Dendritic cell treated with granulocyte-macrophage colony-stimulating factor and Interleukin-4, amounts not matched to agents 40 ng/mL and 50 ng/mL, for 4 days (primary cell): ENCODE data around the gene PIGO.

Experiments
- H3K27ac Mint-ChIP-seq: one replicate; pipeline ENCODE4 v1.8.0; 2022; ENCODE audit warnings: mild to moderate bottlenecking, mixed read lengths
- H3K27me3 Mint-ChIP-seq: one replicate; pipeline ENCODE4 v1.8.0; 2022; ENCODE audit warnings: mild to moderate bottlenecking, mixed read lengths
- H3K36me3 Mint-ChIP-seq: one replicate; pipeline ENCODE4 v1.8.0; 2022; ENCODE audit warnings: low read depth, mixed read lengths
- H3K4me1 Mint-ChIP-seq: one replicate; pipeline ENCODE4 v1.8.0; 2022; ENCODE audit warnings: low read depth, mixed read lengths
- H3K4me3 Mint-ChIP-seq: one replicate; pipeline ENCODE4 v1.8.0; 2022; ENCODE audit warnings: mild to moderate bottlenecking, moderate library complexity, mixed read lengths
- H3K9me3 Mint-ChIP-seq: one replicate; pipeline ENCODE4 v1.8.0; 2022; ENCODE audit warnings: mixed read lengths
- intact Hi-C: fragments of 100-400 bp; cut with micrococcal nuclease; formaldehyde crosslinking; loops from one replicate; pipeline ENCODE4 v1.15.0; 2022

PIGO gene

GRCh38 chr9:35097573-35097972, 1.2 kb upstream of the PIGO start:
- H3K4me1 Mint-ChIP-seq = peaks cover 46% of the 10 kb centered on the region
- no peaks in the 10 kb centered on the region for H3K27me3 Mint-ChIP-seq
- no peak overlapping the region for H3K4me3 Mint-ChIP-seq
- intact Hi-C loops = loop anchor here (2.0 kb wide), 1 partner anchor 17 kb away; no protein-coding TSS in a partner anchor
- H3K36me3 Mint-ChIP-seq = peaks cover 60% of the 10 kb centered on the region
- peak overlapping the region; percentile 17 for H3K27ac Mint-ChIP-seq
- no peaks in the 10 kb centered on the region for H3K9me3 Mint-ChIP-seq

- intact Hi-C loops = no loop called here
- H3K27me3 Mint-ChIP-seq = no peaks in the 10 kb centered on the region
- H3K36me3 Mint-ChIP-seq = peaks cover 82% of the 10 kb centered on the region
- H3K27ac Mint-ChIP-seq = no peak overlapping the region
- H3K9me3 Mint-ChIP-seq = no peaks in the 10 kb centered on the region
- peaks cover 23% of the 10 kb centered on the region for H3K4me1 Mint-ChIP-seq
- H3K4me3 Mint-ChIP-seq = no peak overlapping the region
Observed at GRCh38 chr9:35091536-35091935, 4.9 kb downstream of the PIGO start.

DNA sequence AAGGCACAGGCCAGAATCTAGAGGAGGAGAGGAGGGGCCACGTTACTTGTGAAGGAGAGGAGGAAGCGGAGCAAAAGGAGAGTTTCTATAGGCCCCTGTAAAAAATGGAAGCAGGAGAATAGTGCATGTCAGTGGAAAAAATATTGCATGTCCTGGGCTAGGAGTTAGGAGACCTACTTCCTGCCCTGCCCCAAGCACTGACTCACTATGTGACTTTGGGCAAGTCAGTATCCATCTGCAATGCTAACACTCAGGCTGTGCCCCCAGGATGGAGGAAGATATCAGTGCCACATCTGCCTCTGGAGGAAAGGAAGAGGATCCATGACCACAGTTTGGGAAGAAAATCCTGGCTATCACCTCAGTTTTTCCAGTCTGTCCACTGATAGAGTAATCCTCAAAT, 7.0 kb downstream of the PIGO start:
- no peaks in the 10 kb centered on the region for H3K27me3 Mint-ChIP-seq
- peaks cover 83% of the 10 kb centered on the region for H3K36me3 Mint-ChIP-seq
- H3K4me1 Mint-ChIP-seq = peaks cover 8% of the 10 kb centered on the region
- no peaks in the 10 kb centered on the region for H3K9me3 Mint-ChIP-seq
- no peak overlapping the region for H3K27ac Mint-ChIP-seq
- intact Hi-C loops = no loop called here
- H3K4me3 Mint-ChIP-seq = no peak overlapping the region

- H3K4me1 Mint-ChIP-seq = no peaks in the 10 kb centered on the region
- no peak overlapping the region for H3K4me3 Mint-ChIP-seq
- intact Hi-C loops = no loop called here
- H3K36me3 Mint-ChIP-seq = peaks cover 40% of the 10 kb centered on the region
- H3K9me3 Mint-ChIP-seq = no peaks in the 10 kb centered on the region
- no peak overlapping the region for H3K27ac Mint-ChIP-seq
- no peaks in the 10 kb centered on the region for H3K27me3 Mint-ChIP-seq
Observed at GRCh38 chr9:35085078-35085477, 11.3 kb downstream of the PIGO start.

GRCh38 chr9:35079426-35080341, 16.7 kb downstream of the PIGO start, which contains the start of gene FANCG:
TSS of gene FANCG (minus strand) at chr9:35079942. CDS start at chr9:35079524, 418 bp downstream.
- Mint-ChIP-seq H3K4me3 (peak within 1 kb of the TSS; percentile 92), H3K4me1 (peaks cover 26% of the 10 kb centered on the region), H3K36me3 (peaks cover 22% of the 10 kb centered on the region), H3K27ac (peak within 1 kb of the TSS; percentile 89), H3K9me3 (no peaks in the 10 kb centered on the region), H3K27me3 (no peaks in the 10 kb centered on the region)
- intact Hi-C loops = loop anchor here (2.0 kb wide), 1 partner anchor 17 kb away; the partner anchor contains the start of gene PIGO

GRCh38 chr9:35079041-35079425, 17.4 kb downstream of the PIGO start:
- H3K4me1 Mint-ChIP-seq = peaks cover 26% of the 10 kb centered on the region
- peaks cover 28% of the 10 kb centered on the region for H3K36me3 Mint-ChIP-seq
- H3K27me3 Mint-ChIP-seq = no peaks in the 10 kb centered on the region
- H3K9me3 Mint-ChIP-seq = no peaks in the 10 kb centered on the region
- H3K4me3 Mint-ChIP-seq = peak overlapping the region; percentile 92
- H3K27ac Mint-ChIP-seq = peak overlapping the region; percentile 89
- intact Hi-C loops = no loop called here

- no peaks in the 10 kb centered on the region for H3K27me3 Mint-ChIP-seq
- intact Hi-C loops = no loop called here
- H3K4me1 Mint-ChIP-seq = peaks cover 28% of the 10 kb centered on the region
- H3K9me3 Mint-ChIP-seq = no peaks in the 10 kb centered on the region
- no peak overlapping the region for H3K27ac Mint-ChIP-seq
- H3K36me3 Mint-ChIP-seq = peaks cover 33% of the 10 kb centered on the region
- peak overlapping the region; percentile 92 for H3K4me3 Mint-ChIP-seq
Observed at GRCh38 chr9:35078066-35078465, 18.3 kb downstream of the PIGO start.

- H3K4me1 Mint-ChIP-seq = peaks cover 31% of the 10 kb centered on the region
- H3K27ac Mint-ChIP-seq = no peak overlapping the region
- H3K27me3 Mint-ChIP-seq = no peaks in the 10 kb centered on the region
- H3K9me3 Mint-ChIP-seq = no peaks in the 10 kb centered on the region
- intact Hi-C loops = no loop called here
- H3K4me3 Mint-ChIP-seq = no peak overlapping the region
- H3K36me3 Mint-ChIP-seq = peaks cover 40% of the 10 kb centered on the region
Observed at GRCh38 chr9:35076848-35077247, 19.5 kb downstream of the PIGO start.

- intact Hi-C loops = no loop called here
- Mint-ChIP-seq H3K36me3 (peaks cover 51% of the 10 kb centered on the region), H3K9me3 (no peaks in the 10 kb centered on the region), H3K4me1 (peaks cover 37% of the 10 kb centered on the region), H3K27me3 (no peaks in the 10 kb centered on the region), H3K4me3 (no peak overlapping the region), H3K27ac (no peak overlapping the region)
Observed at GRCh38 chr9:35075358-35075757, 21.0 kb downstream of the PIGO start.

GRCh38 chr9:35074791-35075190, 21.6 kb downstream of the PIGO start:
- Mint-ChIP-seq H3K4me3 (no peak overlapping the region), H3K27me3 (no peaks in the 10 kb centered on the region), H3K36me3 (peaks cover 56% of the 10 kb centered on the region), H3K27ac (no peak overlapping the region), H3K4me1 (peaks cover 42% of the 10 kb centered on the region), H3K9me3 (no peaks in the 10 kb centered on the region)
- intact Hi-C loops = loop anchor here (5.0 kb wide), 1 partner anchor 407 kb away; a partner anchor contains a TSS

- Mint-ChIP-seq H3K9me3 (no peaks in the 10 kb centered on the region), H3K4me3 (no peak overlapping the region), H3K4me1 (peaks cover 41% of the 10 kb centered on the region), H3K27me3 (no peaks in the 10 kb centered on the region), H3K36me3 (peaks cover 56% of the 10 kb centered on the region), H3K27ac (no peak overlapping the region)
- intact Hi-C loops = loop anchor here (5.0 kb wide), 1 partner anchor 407 kb away; a partner anchor contains a TSS
Observed at GRCh38 chr9:35074141-35074540, 22.2 kb downstream of the PIGO start.

- Mint-ChIP-seq H3K36me3 (peaks cover 62% of the 10 kb centered on the region), H3K27ac (peak overlapping the region; percentile 96), H3K4me3 (peak overlapping the region; percentile 82), H3K27me3 (no peaks in the 10 kb centered on the region), H3K4me1 (peaks cover 39% of the 10 kb centered on the region), H3K9me3 (no peaks in the 10 kb centered on the region)
- intact Hi-C loops = loop anchor here (5.0 kb wide), 1 partner anchor 406 kb away; a partner anchor contains a TSS
Observed at GRCh38 chr9:35073279-35073612, 23.1 kb downstream of the PIGO start.

DNA sequence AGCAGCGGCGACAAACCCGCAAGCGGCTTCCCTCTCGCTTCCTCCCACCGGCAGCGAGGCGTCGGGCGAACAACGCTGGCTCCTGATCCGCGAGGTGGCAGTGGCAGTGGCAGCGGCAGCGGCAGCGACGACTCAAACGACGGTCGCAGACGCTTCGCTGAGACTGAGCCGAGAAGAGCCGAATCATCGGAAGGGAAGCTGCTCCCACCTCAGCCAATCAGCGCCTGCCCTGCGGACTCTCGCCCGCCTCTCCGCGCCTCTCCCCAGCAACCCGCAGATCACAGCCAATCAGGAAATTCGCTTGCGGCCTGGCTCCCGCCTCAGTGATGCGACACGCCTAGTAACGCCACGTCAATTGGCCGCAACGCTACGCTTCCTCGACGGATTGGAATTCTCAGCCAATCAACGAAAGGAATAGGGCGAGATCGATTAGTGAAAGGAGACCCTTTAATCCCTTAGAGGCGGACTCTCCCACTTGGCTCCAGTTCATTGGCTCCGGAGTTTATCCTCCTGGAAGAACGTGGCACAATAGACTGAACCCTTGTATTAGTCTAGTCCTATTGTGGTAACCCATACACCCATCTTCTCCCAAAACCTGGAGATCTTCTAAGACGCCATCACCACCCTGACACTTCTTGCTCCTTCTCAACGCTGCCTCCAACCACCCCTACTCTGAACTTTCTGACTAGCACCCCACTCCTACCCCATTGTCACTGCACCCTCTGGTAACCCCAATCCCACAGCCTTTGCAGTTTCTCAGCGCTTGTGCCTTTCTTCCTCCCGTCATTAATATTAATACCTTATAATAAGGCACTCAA, 23.7 kb downstream of the PIGO start, which contains the start of gene VCP:
Gene VCP (minus strand): TSS at position 165 of the 818 bp plus-strand sequence. CDS start 272 bp downstream, outside the sequence.
- Mint-ChIP-seq H3K9me3 (no peaks in the 10 kb centered on the region), H3K4me1 (peaks cover 39% of the 10 kb centered on the region), H3K27ac (peak within 1 kb of the TSS; percentile 96), H3K36me3 (peaks cover 68% of the 10 kb centered on the region), H3K27me3 (no peaks in the 10 kb centered on the region), H3K4me3 (peak within 1 kb of the TSS; percentile 82)
- intact Hi-C loops = loop anchor here (1.0 to 5.0 kb wide), 2 partner anchors 83 to 405 kb away; partner anchors contain the start of gene DNAJB5
